Astrocyte (in vitro differentiated cells and primary cell): ENCODE results near the gene PATJ. TPM values are rescaled to one million over a fixed set of nuclear protein-coding genes. Genes with fewer than 3 reads are reported as not detected.

Experiments
- DNase-seq: peaks from one replicate; pipeline ENCODE4 v3.0.0-alpha.2; 2010; ENCODE audit warnings: low read depth
- FAIRE-seq: peaks from 2 replicates; lab custom pipeline; 2011; peaks lifted over from hg19 to GRCh38; lab: Jason Lieb, UNC
- H2AFZ ChIP-seq: 2 replicates; pipeline ENCODE4 v1.6.0; 2012; ENCODE audit warnings: low read depth, low read length, inconsistent platforms
- H3K27ac ChIP-seq: 2 replicates; pipeline ENCODE4 v1.5.1; 2011; ENCODE audit warnings: low read depth, low read length, inconsistent platforms
- H3K27me3 ChIP-seq: 2 replicates; pipeline ENCODE4 v1.6.0; 2011; ENCODE audit warnings: low read length, inconsistent platforms; ENCODE audit not compliant: insufficient read depth
- H3K36me3 ChIP-seq: 2 replicates; pipeline ENCODE4 v1.5.1; 2011; ENCODE audit warnings: low read length, inconsistent platforms; ENCODE audit not compliant: insufficient read depth
- H3K4me1 ChIP-seq: 2 replicates; pipeline ENCODE4 v1.5.1; 2011; ENCODE audit warnings: low read length, inconsistent platforms; ENCODE audit not compliant: insufficient read depth
- H3K4me2 ChIP-seq: 2 replicates; pipeline ENCODE4 v1.6.0; 2012; ENCODE audit warnings: low read length, inconsistent platforms
- H3K4me3 ChIP-seq: 2 replicates; pipeline ENCODE4 v1.5.1; 2011; ENCODE audit warnings: low read depth, mild to moderate bottlenecking, low read length, inconsistent platforms; ENCODE audit not compliant: insufficient read depth
- H3K79me2 ChIP-seq: 2 replicates; pipeline ENCODE4 v1.6.0; 2012; ENCODE audit warnings: mild to moderate bottlenecking, low read length, inconsistent platforms; ENCODE audit not compliant: insufficient read depth
- H3K9ac ChIP-seq: 2 replicates; pipeline ENCODE4 v1.6.0; 2012; ENCODE audit warnings: mild to moderate bottlenecking, low read length, inconsistent platforms
- H3K9me3 ChIP-seq: 2 replicates; pipeline ENCODE4 v1.5.1; 2012; ENCODE audit warnings: low read depth, mild to moderate bottlenecking, low read length, inconsistent platforms; ENCODE audit not compliant: insufficient read depth
- H4K20me1 ChIP-seq: 2 replicates; pipeline ENCODE4 v1.6.0; 2012; ENCODE audit warnings: low read length, inconsistent platforms; ENCODE audit not compliant: insufficient read depth
- H3K27ac Mint-ChIP-seq: one replicate; pipeline ENCODE4 v1.8.0; 2021; ENCODE audit warnings: mild to moderate bottlenecking, mixed read lengths; ENCODE audit not compliant: unreplicated experiment
- H3K27me3 Mint-ChIP-seq: one replicate; pipeline ENCODE4 v1.8.0; 2021; ENCODE audit warnings: low read depth, mixed read lengths; ENCODE audit not compliant: unreplicated experiment
- H3K36me3 Mint-ChIP-seq: one replicate; pipeline ENCODE4 v1.8.0; 2021; ENCODE audit warnings: low read depth, mixed read lengths; ENCODE audit not compliant: unreplicated experiment
- H3K4me1 Mint-ChIP-seq: one replicate; pipeline ENCODE4 v1.8.0; 2021; ENCODE audit warnings: low read depth, mixed read lengths; ENCODE audit not compliant: unreplicated experiment
- H3K4me3 Mint-ChIP-seq: one replicate; pipeline ENCODE4 v1.8.0; 2021; ENCODE audit warnings: mild to moderate bottlenecking, moderate library complexity, mixed read lengths; ENCODE audit not compliant: unreplicated experiment
- H3K9me3 Mint-ChIP-seq: one replicate; pipeline ENCODE4 v1.8.0; 2021; ENCODE audit warnings: mild to moderate bottlenecking, mixed read lengths; ENCODE audit not compliant: unreplicated experiment
- EZH2 ChIP-seq: IDR thresholded peaks from 2 replicates; pipeline ENCODE4 v1.6.1; 2012; ENCODE audit warnings: mild to moderate bottlenecking, low read length, inconsistent platforms; ENCODE audit not compliant: insufficient read depth
- total RNA-seq: library from RNA; stranded (reverse); gene quantifications from 2 replicates; pipeline ENCODE4 v1.2.1, GENCODE V29; 2021
- TF ChIP-seq, protein P1 (sequence below): IDR thresholded peaks from 2 replicates; pipeline ENCODE4 v1.5.1; 2011; ENCODE audit warnings: low read depth, mild to moderate bottlenecking, inconsistent platforms, low read length, moderate library complexity; ENCODE audit not compliant: insufficient read depth

PATJ gene
- total RNA-seq, 1 donor from 2014 or later, result 11.0 TPM

DNA sequence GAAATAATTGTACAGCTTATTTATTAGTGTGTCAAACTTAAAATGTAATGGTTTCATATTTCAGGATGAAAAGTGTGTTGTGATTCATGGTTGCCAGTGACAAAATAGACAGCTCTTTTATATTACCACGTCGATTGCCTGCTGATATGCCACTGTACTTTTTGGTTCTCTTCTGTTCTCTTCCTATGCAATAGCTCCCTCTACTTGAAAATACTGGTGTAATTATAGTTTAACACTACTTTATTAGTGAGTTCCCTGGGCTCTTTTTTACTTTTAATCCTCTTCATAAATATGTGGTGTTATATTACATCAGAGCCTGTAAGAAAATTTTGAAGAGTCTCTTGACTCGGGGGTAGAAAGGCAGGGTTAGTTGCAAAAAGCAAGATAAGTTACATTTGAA lies 111.3 kb downstream of the PATJ start:
- Histone ChIP-seq H3K9ac (no peak overlapping the region), H3K4me2 (no peak overlapping the region), H3K36me3 (no peaks in the 10 kb centered on the region), H3K27ac (no peak overlapping the region), H3K9me3 (no peaks in the 10 kb centered on the region), H2AFZ (no peak overlapping the region), H3K4me3 (no peak overlapping the region), H3K27me3 (peaks cover 4% of the 10 kb centered on the region), H4K20me1 (no peaks in the 10 kb centered on the region), H3K79me2 (no peaks in the 10 kb centered on the region), H3K4me1 (no peaks in the 10 kb centered on the region)
- Mint-ChIP-seq H3K9me3 (no peaks in the 10 kb centered on the region), H3K36me3 (no peaks in the 10 kb centered on the region), H3K27ac (no peak overlapping the region), H3K4me1 (peaks cover 2% of the 10 kb centered on the region), H3K27me3 (no peaks in the 10 kb centered on the region), H3K4me3 (no peak overlapping the region)
- DNase-seq (no peak), FAIRE-seq (peak; percentile 39)
- TF ChIP-seq, protein P1, sequence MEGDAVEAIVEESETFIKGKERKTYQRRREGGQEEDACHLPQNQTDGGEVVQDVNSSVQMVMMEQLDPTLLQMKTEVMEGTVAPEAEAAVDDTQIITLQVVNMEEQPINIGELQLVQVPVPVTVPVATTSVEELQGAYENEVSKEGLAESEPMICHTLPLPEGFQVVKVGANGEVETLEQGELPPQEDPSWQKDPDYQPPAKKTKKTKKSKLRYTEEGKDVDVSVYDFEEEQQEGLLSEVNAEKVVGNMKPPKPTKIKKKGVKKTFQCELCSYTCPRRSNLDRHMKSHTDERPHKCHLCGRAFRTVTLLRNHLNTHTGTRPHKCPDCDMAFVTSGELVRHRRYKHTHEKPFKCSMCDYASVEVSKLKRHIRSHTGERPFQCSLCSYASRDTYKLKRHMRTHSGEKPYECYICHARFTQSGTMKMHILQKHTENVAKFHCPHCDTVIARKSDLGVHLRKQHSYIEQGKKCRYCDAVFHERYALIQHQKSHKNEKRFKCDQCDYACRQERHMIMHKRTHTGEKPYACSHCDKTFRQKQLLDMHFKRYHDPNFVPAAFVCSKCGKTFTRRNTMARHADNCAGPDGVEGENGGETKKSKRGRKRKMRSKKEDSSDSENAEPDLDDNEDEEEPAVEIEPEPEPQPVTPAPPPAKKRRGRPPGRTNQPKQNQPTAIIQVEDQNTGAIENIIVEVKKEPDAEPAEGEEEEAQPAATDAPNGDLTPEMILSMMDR, result peak; percentile 32
- no peak for TF ChIP-seq EZH2

DNA sequence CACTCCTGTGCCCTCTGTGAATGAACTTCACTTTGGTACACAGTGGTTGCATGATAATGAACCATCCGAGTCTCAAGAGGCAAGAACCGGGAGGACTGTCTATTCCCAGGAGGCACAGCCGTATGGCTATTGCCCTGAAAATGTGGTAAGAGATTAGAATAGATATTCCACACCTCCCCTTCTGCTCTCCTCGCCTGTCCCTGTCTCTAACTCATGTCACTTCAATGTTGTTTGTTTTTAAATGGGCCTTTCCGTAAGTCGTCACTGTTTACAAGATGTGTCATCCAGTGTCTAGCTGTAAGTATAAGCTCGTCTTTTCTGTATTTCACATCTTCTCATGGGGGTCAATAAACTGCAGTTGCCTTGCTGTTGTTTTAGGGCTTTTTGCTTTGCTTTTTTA lies 122.2 kb downstream of the PATJ start:
- H3K36me3 ChIP-seq, result no peaks in the 10 kb centered on the region
- no peak overlapping the region for H3K27ac ChIP-seq
- no peaks in the 10 kb centered on the region for H3K79me2 ChIP-seq
- H3K27me3 Mint-ChIP-seq, result no peaks in the 10 kb centered on the region
- no peaks in the 10 kb centered on the region for H3K9me3 Mint-ChIP-seq
- TF ChIP-seq EZH2, result no peak
- TF ChIP-seq, protein P1, result no peak
- DNase-seq (no peak), FAIRE-seq (peak; percentile 20)
- no peak overlapping the region for H3K4me3 Mint-ChIP-seq
- H3K4me3 ChIP-seq, result no peak overlapping the region
- no peaks in the 10 kb centered on the region for H3K9me3 ChIP-seq
- H3K4me2 ChIP-seq, result no peak overlapping the region
- H3K36me3 Mint-ChIP-seq, result peaks cover 2% of the 10 kb centered on the region
- H3K4me1 Mint-ChIP-seq, result no peaks in the 10 kb centered on the region
- H2AFZ ChIP-seq, result no peak overlapping the region
- H3K4me1 ChIP-seq, result no peaks in the 10 kb centered on the region
- H3K27me3 ChIP-seq, result no peaks in the 10 kb centered on the region
- H3K9ac ChIP-seq, result no peak overlapping the region
- H4K20me1 ChIP-seq, result no peaks in the 10 kb centered on the region
- H3K27ac Mint-ChIP-seq, result no peak overlapping the region

DNA sequence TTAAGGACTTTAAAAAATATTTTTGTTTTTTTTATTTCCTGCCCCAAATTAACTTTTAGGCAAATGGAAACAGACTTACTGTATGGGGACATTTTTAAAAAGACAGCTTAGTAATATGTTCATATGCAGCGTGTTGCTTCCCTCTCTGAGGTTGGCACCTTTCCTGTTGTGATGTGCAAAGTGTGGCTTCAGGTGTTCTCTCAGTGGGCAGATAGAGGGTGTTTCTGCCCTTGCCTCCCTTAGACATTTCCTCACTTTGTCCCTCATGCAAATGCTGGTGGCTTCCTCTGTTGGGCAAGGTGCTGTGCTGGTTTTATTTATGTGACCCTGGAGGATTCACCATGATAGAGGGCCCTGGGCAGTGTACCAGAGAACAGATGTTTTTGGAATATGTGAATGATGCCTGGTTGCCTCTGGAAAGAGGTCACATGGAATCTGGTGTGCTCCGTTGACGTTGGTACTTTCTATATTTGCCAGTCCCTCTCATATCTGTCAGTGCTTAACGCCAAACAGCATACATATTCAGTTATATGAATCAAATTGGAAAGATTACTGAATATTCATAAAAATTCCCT lies 123.5 kb downstream of the PATJ start:
- Histone ChIP-seq H3K4me1 (no peaks in the 10 kb centered on the region), H3K9ac (no peak overlapping the region), H3K4me3 (no peak overlapping the region), H3K4me2 (no peak overlapping the region), H3K27me3 (no peaks in the 10 kb centered on the region), H3K36me3 (no peaks in the 10 kb centered on the region), H3K79me2 (no peaks in the 10 kb centered on the region), H2AFZ (no peak overlapping the region), H3K27ac (no peak overlapping the region), H4K20me1 (no peaks in the 10 kb centered on the region), H3K9me3 (no peaks in the 10 kb centered on the region)
- TF ChIP-seq EZH2, result no peak
- TF ChIP-seq, protein P1, result no peak
- Mint-ChIP-seq H3K9me3 (no peaks in the 10 kb centered on the region), H3K27ac (no peak overlapping the region), H3K4me1 (no peaks in the 10 kb centered on the region), H3K4me3 (no peak overlapping the region), H3K27me3 (no peaks in the 10 kb centered on the region), H3K36me3 (peaks cover 2% of the 10 kb centered on the region)
- FAIRE-seq, result no peak
- no peak for DNase-seq
